HG02588 (cell line): Measurements from ENCODE around the gene MBP.

Source experiments
- ATAC-seq: cut with Tn5 transposase; IDR thresholded peaks from one replicate; pipeline ENCODE4 v1.9.1; 2021; ENCODE audit warnings: mild to moderate bottlenecking, moderate library complexity; ENCODE audit not compliant: unreplicated experiment

The MBP gene

GRCh38 chr18:77135339-77136075, 2.9 kb upstream of the MBP start:
- no peak for ATAC-seq

- no peak for ATAC-seq
These were observed 2.0 kb upstream of the MBP start for GRCh38 chr18:77134611-77135010.

- ATAC-seq, result no peak
These were observed 1.4 kb upstream of the MBP start for GRCh38 chr18:77133835-77134496.

GRCh38 chr18:77133051-77133834, 660 bp upstream of the MBP start:
- ATAC-seq, result no peak

GRCh38 chr18:77131652-77132368, 773 bp downstream of the MBP start:
- ATAC-seq, result peak; percentile 61

- no peak for ATAC-seq
These were observed 1.4 kb downstream of the MBP start for GRCh38 chr18:77131100-77131651.

- no peak for ATAC-seq
These were observed 2.1 kb downstream of the MBP start for GRCh38 chr18:77130229-77131099.

GRCh38 chr18:77129150-77129551, 3.4 kb downstream of the MBP start:
- no peak for ATAC-seq

GRCh38 chr18:77127769-77128671, 4.6 kb downstream of the MBP start:
- ATAC-seq, result no peak

GRCh38 chr18:77124452-77124922, 8.1 kb downstream of the MBP start:
- peak; percentile 65 for ATAC-seq

- ATAC-seq, result no peak
These were observed 9.0 kb downstream of the MBP start for GRCh38 chr18:77123320-77124231.

GRCh38 chr18:77121523-77121922, 11.1 kb downstream of the MBP start:
- no peak for ATAC-seq

GRCh38 chr18:77119851-77120491, 12.6 kb downstream of the MBP start:
- no peak for ATAC-seq

- no peak for ATAC-seq
These were observed 13.3 kb downstream of the MBP start for GRCh38 chr18:77119101-77119850.

GRCh38 chr18:77118256-77119090, 14.1 kb downstream of the MBP start:
- no peak for ATAC-seq
